Measurements from ENCODE around the gene MAPRE2.

GRCh38 chr18:35027206-35027605, 14.0 kb upstream of the MAPRE2 start:
- TF ChIP-seq CTCF (conservative IDR thresholded peaks at IDR 0.05 in 1 of 2, IDR thresholded peaks at IDR 0.05 in 1 of 2; ENCODE audit: low read depth in 1 of 2, low read length in 2 of 2), result no peak
- no peak for TF ChIP-seq EZH2 (IDR thresholded peaks at IDR 0.05; ENCODE audit: low read length, missing control alignments)
